Endothelial cell (in vitro differentiated cells): Measurements from ENCODE around the gene HNRNPDL. TPM values are rescaled to one million over a fixed set of nuclear protein-coding genes. Genes with fewer than 3 reads are reported as not detected.
"Not testable (repeated sequence)": the region's sequence is repeated elsewhere in the genome, so short reads cannot be mapped to it uniquely, and the experiment has no call there.

Experiments
- DNase-seq: peaks from one replicate; pipeline ENCODE4 v3.0.0; 2021; ENCODE audit warnings: low spot score
- H3K27ac Mint-ChIP-seq: one replicate; pipeline ENCODE4 v1.8.0; 2021; ENCODE audit warnings: mixed read lengths, inconsistent platforms; ENCODE audit not compliant: unreplicated experiment
- H3K27me3 Mint-ChIP-seq: one replicate; pipeline ENCODE4 v1.8.0; 2021; ENCODE audit warnings: mild to moderate bottlenecking, moderate library complexity, mixed read lengths, inconsistent platforms; ENCODE audit not compliant: unreplicated experiment
- H3K36me3 Mint-ChIP-seq: one replicate; pipeline ENCODE4 v1.8.0; 2021; ENCODE audit warnings: mild to moderate bottlenecking, low read depth, mixed read lengths, inconsistent platforms; ENCODE audit not compliant: unreplicated experiment
- H3K4me1 Mint-ChIP-seq: one replicate; pipeline ENCODE4 v1.8.0; 2021; ENCODE audit warnings: mild to moderate bottlenecking, mixed read lengths, inconsistent platforms; ENCODE audit not compliant: unreplicated experiment
- H3K4me3 Mint-ChIP-seq: one replicate; pipeline ENCODE4 v1.8.0; 2021; ENCODE audit warnings: mild to moderate bottlenecking, mixed read lengths, inconsistent platforms; ENCODE audit not compliant: unreplicated experiment
- H3K9me3 Mint-ChIP-seq: one replicate; pipeline ENCODE4 v1.8.0; 2021; ENCODE audit warnings: mixed read lengths, inconsistent platforms; ENCODE audit not compliant: unreplicated experiment
- CTCF ChIP-seq: fragments of 200-600 bp; sonication (generic); IDR thresholded peaks from one replicate; pipeline ENCODE4 v1.5.0; 2021; ENCODE audit warnings: antibody characterized with exemption; ENCODE audit not compliant: unreplicated experiment
- total RNA-seq: library from RNA; stranded (reverse); fragmentation: NEBNext Ultra II Directional; extraction: Animal tissue kit (Norgen Biotek cat#: 25700); gene quantifications from one replicate; pipeline ENCODE4 v1.2.1, GENCODE V29; 2021; ENCODE audit not compliant: unreplicated experiment

HNRNPDL gene
- total RNA-seq, 1 donor from 2014 or later: 374 TPM

DNA sequence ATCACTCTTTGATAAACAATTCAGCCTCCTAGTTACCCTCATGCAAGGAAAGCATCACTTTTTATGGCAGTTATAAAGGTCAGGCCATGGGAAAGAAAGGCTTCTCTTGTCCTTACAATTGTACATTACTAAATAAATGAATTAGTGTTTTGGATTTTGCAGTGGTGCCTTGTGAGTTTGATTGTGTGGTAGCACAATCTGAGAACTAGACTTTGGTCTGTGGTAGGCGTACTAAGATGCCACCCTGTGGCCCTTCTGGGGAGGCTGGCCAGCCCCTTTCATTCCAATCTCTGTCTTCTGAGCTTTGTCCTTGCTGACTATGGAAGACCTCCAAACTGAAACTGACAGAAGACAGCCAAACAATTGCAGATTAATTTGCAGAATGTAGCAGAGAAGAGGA, 41.9 kb downstream of the HNRNPDL start:
- Mint-ChIP-seq H3K4me1 (no peaks in the 10 kb centered on the region), H3K27me3 (peaks cover 1% of the 10 kb centered on the region), H3K4me3 (no peak overlapping the region), H3K36me3 (peaks cover 9% of the 10 kb centered on the region), H3K27ac (no peak overlapping the region), H3K9me3 (peaks cover 6% of the 10 kb centered on the region)
- TF ChIP-seq CTCF: no peak
- DNase-seq: no peak

GRCh38 chr4:82386312-82386711, 44.0 kb downstream of the HNRNPDL start:
- H3K27me3 Mint-ChIP-seq, DNase-seq, H3K4me1 Mint-ChIP-seq, H3K27ac Mint-ChIP-seq, H3K4me3 Mint-ChIP-seq, H3K36me3 Mint-ChIP-seq, H3K9me3 Mint-ChIP-seq: not testable (repeated sequence)

- no peak overlapping the region for H3K4me3 Mint-ChIP-seq
- no peak for DNase-seq
- H3K9me3 Mint-ChIP-seq: peaks cover 6% of the 10 kb centered on the region
- no peak for TF ChIP-seq CTCF
- H3K27ac Mint-ChIP-seq: no peak overlapping the region
- H3K27me3 Mint-ChIP-seq: peaks cover 4% of the 10 kb centered on the region
- peaks cover 16% of the 10 kb centered on the region for H3K36me3 Mint-ChIP-seq
- H3K4me1 Mint-ChIP-seq: no peaks in the 10 kb centered on the region
Observed at GRCh38 chr4:82382751-82383150, 47.5 kb downstream of the HNRNPDL start.

DNA sequence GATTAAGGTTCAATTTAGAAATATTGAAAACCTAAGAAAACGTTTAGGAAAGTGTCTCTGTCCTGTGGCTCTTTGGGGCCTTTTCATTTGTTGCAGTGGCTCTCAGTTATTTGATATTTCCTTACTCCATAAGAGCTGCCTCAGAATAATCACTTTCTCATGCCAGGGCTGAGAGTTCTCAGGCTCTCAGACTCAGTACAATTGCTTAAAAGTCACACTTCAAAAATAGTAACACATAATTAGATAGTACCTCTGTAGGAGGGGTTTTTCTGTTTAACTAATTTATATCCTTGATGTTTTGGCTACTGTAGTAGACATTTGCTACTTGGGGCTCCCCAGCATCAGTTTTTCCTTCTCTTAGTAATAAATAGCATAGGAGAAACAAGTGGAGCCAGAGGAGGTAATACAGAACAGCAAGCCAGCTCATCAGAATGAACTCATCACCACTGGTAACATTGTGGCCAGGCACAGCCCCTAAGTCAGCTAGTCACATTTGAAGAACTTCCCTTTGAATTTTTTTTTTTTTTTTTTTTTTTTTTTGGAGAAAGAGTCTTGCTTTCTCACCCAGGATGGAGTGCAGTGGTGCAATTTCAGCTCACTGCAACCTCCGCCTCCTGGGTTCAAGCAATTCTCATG, 48.5 kb downstream of the HNRNPDL start:
- Mint-ChIP-seq H3K4me1 (no peaks in the 10 kb centered on the region), H3K4me3 (no peak overlapping the region), H3K9me3 (peaks cover 6% of the 10 kb centered on the region), H3K27ac (no peak overlapping the region), H3K36me3 (peaks cover 15% of the 10 kb centered on the region), H3K27me3 (peaks cover 4% of the 10 kb centered on the region)
- DNase-seq: no peak
- TF ChIP-seq CTCF: no peak

DNA sequence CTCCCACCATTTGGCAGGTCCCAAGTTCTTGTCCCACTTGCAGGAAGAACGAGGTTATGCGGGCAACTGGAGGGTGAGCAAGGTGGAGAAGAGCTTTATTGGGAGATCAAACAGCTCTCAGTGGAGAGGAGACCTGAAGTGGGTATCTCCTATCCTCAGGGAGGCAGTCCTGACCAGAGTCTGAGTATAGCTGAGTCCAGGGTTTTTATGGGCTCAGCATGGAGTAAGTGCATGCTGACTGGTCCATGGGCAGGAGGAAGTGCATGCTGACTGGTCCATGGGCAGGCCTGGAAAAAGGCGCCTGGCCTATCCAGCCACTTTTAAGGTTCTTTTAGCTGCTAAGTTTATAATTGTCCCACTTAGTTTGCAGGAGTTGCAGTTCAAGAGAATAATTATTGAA, 49.0 kb downstream of the HNRNPDL start:
- no peak overlapping the region for H3K27ac Mint-ChIP-seq
- H3K4me1 Mint-ChIP-seq: peaks cover 4% of the 10 kb centered on the region
- H3K36me3 Mint-ChIP-seq: peaks cover 15% of the 10 kb centered on the region
- no peak for TF ChIP-seq CTCF
- DNase-seq: no peak
- H3K4me3 Mint-ChIP-seq: no peak overlapping the region
- H3K9me3 Mint-ChIP-seq: peaks cover 6% of the 10 kb centered on the region
- H3K27me3 Mint-ChIP-seq: peaks cover 4% of the 10 kb centered on the region
